HFFc6 (cell line): ENCODE measurements around the gene LDLRAD4. TPM values are rescaled to one million over a fixed set of nuclear protein-coding genes. Genes with fewer than 3 reads are reported as not detected.

ENCODE experiments used
- DNase-seq: peaks from one replicate; pipeline ENCODE4 v3.0.0-alpha.2; 2018
- H3K27ac Mint-ChIP-seq: 2 replicates; pipeline ENCODE4 v1.8.0; 2020; ENCODE audit warnings: mild to moderate bottlenecking, mixed read lengths
- H3K27me3 Mint-ChIP-seq: 2 replicates; pipeline ENCODE4 v1.8.0; 2021; ENCODE audit warnings: mild to moderate bottlenecking, moderate library complexity, mixed read lengths; ENCODE audit not compliant: insufficient read depth
- H3K36me3 Mint-ChIP-seq: 2 replicates; pipeline ENCODE4 v1.8.0; 2021; ENCODE audit warnings: low read depth, mixed read lengths
- H3K4me1 Mint-ChIP-seq: 2 replicates; pipeline ENCODE4 v1.8.0; 2020; ENCODE audit warnings: low read depth, mixed read lengths
- H3K4me3 Mint-ChIP-seq: 2 replicates; pipeline ENCODE4 v1.8.0; 2020; ENCODE audit warnings: mild to moderate bottlenecking, moderate library complexity, mixed read lengths
- H3K9me3 Mint-ChIP-seq: 2 replicates; pipeline ENCODE4 v1.8.0; 2020; ENCODE audit warnings: mild to moderate bottlenecking, mixed read lengths
- CTCF ChIP-seq: fragments of 200-600 bp; sonication (generic); IDR thresholded peaks from 2 replicates; pipeline ENCODE4 v1.5.0; 2021; ENCODE audit warnings: antibody characterized with exemption, mild to moderate bottlenecking
- total RNA-seq, 6 experiments: library from RNA; stranded (reverse); fragmentation: NEBNext Ultra II Directional; extraction: Animal tissue kit (Norgen Biotek cat#: 25700); gene quantifications; 2 replicates in 1 of 6; 3 replicates in 5 of 6; pipeline ENCODE4 v1.2.3, GENCODE V29; 2021

LDLRAD4 gene
- total RNA-seq, 6 experiments from 2014 or later, result not detected

GRCh38 chr18:13379930-13380690 is 161.6 kb downstream of the LDLRAD4 start:
- no peak for DNase-seq
- Mint-ChIP-seq H3K36me3 (no peaks in the 10 kb centered on the region), H3K27ac (no peak overlapping the region), H3K27me3 (peaks cover 12% of the 10 kb centered on the region; the same call in 1 of the 2 replicates), H3K4me3 (no peak overlapping the region), H3K4me1 (peaks cover 27% of the 10 kb centered on the region), H3K9me3 (peaks cover 10% of the 10 kb centered on the region; the same call in 1 of the 2 replicates)
- TF ChIP-seq CTCF, result no peak

- Mint-ChIP-seq H3K27me3 (peaks cover 12% of the 10 kb centered on the region; the same call in 1 of the 2 replicates), H3K9me3 (peaks cover 7% of the 10 kb centered on the region; the same call in 1 of the 2 replicates), H3K4me3 (no peak overlapping the region), H3K4me1 (peaks cover 21% of the 10 kb centered on the region; the same call in 1 of the 2 replicates), H3K36me3 (no peaks in the 10 kb centered on the region), H3K27ac (no peak overlapping the region)
- no peak for DNase-seq
- no peak for TF ChIP-seq CTCF
Observed at GRCh38 chr18:13380691-13381070, 162.1 kb downstream of the LDLRAD4 start.

GRCh38 chr18:13381331-13381730 is 162.8 kb downstream of the LDLRAD4 start:
- no peaks in the 10 kb centered on the region for H3K36me3 Mint-ChIP-seq
- peaks cover 7% of the 10 kb centered on the region; the same call in 1 of the 2 replicates for H3K9me3 Mint-ChIP-seq
- no peak overlapping the region; the same call in 1 of the 2 replicates for H3K27ac Mint-ChIP-seq
- H3K4me1 Mint-ChIP-seq, result peaks cover 17% of the 10 kb centered on the region; the same call in 1 of the 2 replicates
- peak overlapping the region; percentile 70; the same call in 1 of the 2 replicates for H3K4me3 Mint-ChIP-seq
- no peak for TF ChIP-seq CTCF
- no peak for DNase-seq
- H3K27me3 Mint-ChIP-seq, result peaks cover 12% of the 10 kb centered on the region; the same call in 1 of the 2 replicates

GRCh38 chr18:13381944-13382365 is 163.4 kb downstream of the LDLRAD4 start:
- H3K4me3 Mint-ChIP-seq, result peak overlapping the region; percentile 70
- no peak for DNase-seq

More at GRCh38 chr18:13381944-13382365, 163.4 kb downstream of the LDLRAD4 start:
- H3K36me3 Mint-ChIP-seq, result no peaks in the 10 kb centered on the region
- H3K27ac Mint-ChIP-seq, result peak overlapping the region; percentile 58
- H3K9me3 Mint-ChIP-seq, result peaks cover 7% of the 10 kb centered on the region; the same call in 1 of the 2 replicates
- TF ChIP-seq CTCF, result no peak
- peaks cover 17% of the 10 kb centered on the region; the same call in 1 of the 2 replicates for H3K4me1 Mint-ChIP-seq
- peaks cover 12% of the 10 kb centered on the region; the same call in 1 of the 2 replicates for H3K27me3 Mint-ChIP-seq
